Mucosa of descending colon (tissue), 3 donors: ENCODE results near the gene FLT1. TPM values are rescaled to one million over a fixed set of nuclear protein-coding genes. Genes with fewer than 3 reads are reported as not detected.

Experiments
- ATAC-seq: fragments of 200-7000 bp; cut with Tn5 transposase; one replicate; pipeline ENCODE4 v1.9.1; 2020; ENCODE audit warnings: mild to moderate bottlenecking, moderate library complexity
- DNase-seq, 3 donors: peaks; one replicate each; pipeline ENCODE4 v3.0.0-alpha.2; 2020
- H3K36me3 ChIP-seq: fragments of 200-600 bp; one replicate; pipeline ENCODE4 v1.8.0; 2021; ENCODE audit warnings: low read depth, mild to moderate bottlenecking
- H3K4me1 ChIP-seq: fragments of 200-600 bp; one replicate; pipeline ENCODE4 v1.8.0; 2021; ENCODE audit warnings: low read depth, mild to moderate bottlenecking
- H3K4me3 ChIP-seq: fragments of 200-600 bp; one replicate; pipeline ENCODE4 v1.8.0; 2021; ENCODE audit warnings: mild to moderate bottlenecking
- H3K9me3 ChIP-seq: fragments of 200-600 bp; one replicate; pipeline ENCODE4 v1.8.0; 2021; ENCODE audit warnings: mild to moderate bottlenecking
- intact Hi-C, 2 donors: fragments of 100-400 bp; cut with DNase I in 1 of 2; cut with micrococcal nuclease in 1 of 2; formaldehyde crosslinking; loops; one replicate each; pipeline versions ENCODE4 v1.11.0 to v1.11.1; 2022; cut with DNase I, micrococcal nuclease
- total RNA-seq, 3 donors: library from RNA; stranded (reverse); fragmentation: NEBNext Ultra II Directional in 2 of 3; extraction: Animal tissue kit (Norgen Biotek cat#: 25700) in 2 of 3; gene quantifications; one replicate each; pipeline versions ENCODE4 v1.2.1 to v1.2.4, GENCODE V29; 2021 to 2023
- TF ChIP-seq, protein P1 (sequence below): fragments of 200-600 bp; IDR thresholded peaks from one replicate; pipeline ENCODE4 v1.8.0; 2022; ENCODE audit warnings: antibody characterized with exemption, mild to moderate bottlenecking
- donor health status: DM: no; HTN: no; CAD: no; lungs with moderate emphysema.
- donor health status: DM: no; HTN: no; CAD: no.
- donor health status: DM: no; HTN: yes; CAD: no.

FLT1 gene
- total RNA-seq, 3 donors from 2014 or later, result 3.8 to 9.2 (median 4.0) TPM

DNA sequence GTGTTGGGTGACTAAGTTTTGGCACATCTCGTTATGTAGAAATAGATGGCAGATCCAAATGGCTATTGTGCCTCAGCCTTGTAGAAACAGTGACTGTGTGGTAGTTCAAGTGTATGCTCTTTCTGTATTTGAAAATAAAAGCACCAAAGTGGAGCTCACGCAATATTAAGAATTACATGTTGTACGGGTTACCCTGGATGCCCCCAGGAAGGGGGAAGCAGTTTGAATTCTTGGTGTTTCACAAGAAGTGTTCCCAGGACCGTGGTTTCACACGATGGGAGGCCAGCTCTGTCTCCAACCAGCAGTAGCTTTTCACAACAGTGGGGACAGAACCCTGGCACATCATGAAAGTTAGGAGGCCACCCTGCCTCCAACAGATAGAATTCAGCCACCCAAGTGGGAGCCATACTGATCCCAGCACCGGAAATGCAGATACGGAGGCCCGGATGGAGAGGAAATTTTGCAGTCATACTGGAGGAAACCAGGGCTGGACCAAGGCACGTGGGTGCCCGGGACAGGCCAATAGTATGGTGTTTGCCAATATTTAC, 8.9 kb downstream of the FLT1 start:
- Histone ChIP-seq H3K4me1 (no peaks in the 10 kb centered on the region), H3K4me3 (no peak overlapping the region), H3K36me3 (no peaks in the 10 kb centered on the region), H3K9me3 (no peaks in the 10 kb centered on the region)
- DNase-seq (no peak), ATAC-seq (no peak)
- TF ChIP-seq, protein P1, sequence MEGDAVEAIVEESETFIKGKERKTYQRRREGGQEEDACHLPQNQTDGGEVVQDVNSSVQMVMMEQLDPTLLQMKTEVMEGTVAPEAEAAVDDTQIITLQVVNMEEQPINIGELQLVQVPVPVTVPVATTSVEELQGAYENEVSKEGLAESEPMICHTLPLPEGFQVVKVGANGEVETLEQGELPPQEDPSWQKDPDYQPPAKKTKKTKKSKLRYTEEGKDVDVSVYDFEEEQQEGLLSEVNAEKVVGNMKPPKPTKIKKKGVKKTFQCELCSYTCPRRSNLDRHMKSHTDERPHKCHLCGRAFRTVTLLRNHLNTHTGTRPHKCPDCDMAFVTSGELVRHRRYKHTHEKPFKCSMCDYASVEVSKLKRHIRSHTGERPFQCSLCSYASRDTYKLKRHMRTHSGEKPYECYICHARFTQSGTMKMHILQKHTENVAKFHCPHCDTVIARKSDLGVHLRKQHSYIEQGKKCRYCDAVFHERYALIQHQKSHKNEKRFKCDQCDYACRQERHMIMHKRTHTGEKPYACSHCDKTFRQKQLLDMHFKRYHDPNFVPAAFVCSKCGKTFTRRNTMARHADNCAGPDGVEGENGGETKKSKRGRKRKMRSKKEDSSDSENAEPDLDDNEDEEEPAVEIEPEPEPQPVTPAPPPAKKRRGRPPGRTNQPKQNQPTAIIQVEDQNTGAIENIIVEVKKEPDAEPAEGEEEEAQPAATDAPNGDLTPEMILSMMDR, result no peak
- intact Hi-C loops, result no loop called here

DNA sequence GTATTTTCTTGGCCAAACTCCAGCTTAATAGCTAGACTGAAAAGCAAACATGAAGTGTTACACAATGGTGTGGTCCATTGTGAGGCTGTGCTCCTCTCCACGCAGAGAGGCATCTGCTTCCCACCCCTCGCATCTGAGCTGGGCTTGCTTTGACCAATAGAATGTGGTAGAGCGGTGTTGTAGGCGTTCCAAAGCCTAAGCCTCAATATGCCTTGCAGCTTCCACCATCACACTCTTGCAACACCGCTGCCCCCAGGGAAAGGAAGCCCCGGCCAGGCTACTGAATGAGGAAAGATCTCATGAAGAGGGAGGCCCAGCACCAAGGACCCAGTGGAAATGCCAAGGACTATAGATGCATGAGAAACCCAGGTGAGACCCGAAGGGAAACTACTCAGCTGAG, 9.4 kb downstream of the FLT1 start:
- intact Hi-C loops, result no loop called here
- ATAC-seq, result no peak

DNA sequence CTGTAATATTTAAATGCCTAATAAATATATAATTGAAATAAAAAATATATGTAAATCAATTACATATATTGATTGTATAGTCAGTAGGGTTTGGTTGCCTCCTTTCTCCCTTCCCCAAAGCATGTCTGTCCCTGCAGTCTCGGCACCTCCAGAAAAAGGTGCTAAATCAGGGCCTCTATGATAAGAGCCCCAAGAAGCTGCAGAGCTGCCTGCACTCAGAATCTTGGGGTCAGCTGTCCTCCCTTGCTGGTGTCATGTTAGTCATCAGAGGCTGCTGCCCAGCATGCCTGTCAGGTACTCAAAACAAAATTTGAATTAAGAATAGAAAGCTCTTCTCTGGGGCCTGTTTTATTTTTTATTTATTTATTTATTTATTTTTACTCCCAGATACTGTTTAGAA, 9.8 kb downstream of the FLT1 start:
- DNase-seq (no peak), ATAC-seq (no peak)
- intact Hi-C loops, result no loop called here
- Histone ChIP-seq H3K4me1 (no peaks in the 10 kb centered on the region), H3K9me3 (no peaks in the 10 kb centered on the region), H3K36me3 (no peaks in the 10 kb centered on the region), H3K4me3 (no peak overlapping the region)
- TF ChIP-seq, protein P1, result no peak

More for the DNA sequence above, 9.4 kb downstream of the FLT1 start:
- Histone ChIP-seq H3K4me3 (no peak overlapping the region), H3K36me3 (no peaks in the 10 kb centered on the region), H3K9me3 (no peaks in the 10 kb centered on the region), H3K4me1 (no peaks in the 10 kb centered on the region)
- TF ChIP-seq, protein P1, result no peak
- no peak for DNase-seq

DNA sequence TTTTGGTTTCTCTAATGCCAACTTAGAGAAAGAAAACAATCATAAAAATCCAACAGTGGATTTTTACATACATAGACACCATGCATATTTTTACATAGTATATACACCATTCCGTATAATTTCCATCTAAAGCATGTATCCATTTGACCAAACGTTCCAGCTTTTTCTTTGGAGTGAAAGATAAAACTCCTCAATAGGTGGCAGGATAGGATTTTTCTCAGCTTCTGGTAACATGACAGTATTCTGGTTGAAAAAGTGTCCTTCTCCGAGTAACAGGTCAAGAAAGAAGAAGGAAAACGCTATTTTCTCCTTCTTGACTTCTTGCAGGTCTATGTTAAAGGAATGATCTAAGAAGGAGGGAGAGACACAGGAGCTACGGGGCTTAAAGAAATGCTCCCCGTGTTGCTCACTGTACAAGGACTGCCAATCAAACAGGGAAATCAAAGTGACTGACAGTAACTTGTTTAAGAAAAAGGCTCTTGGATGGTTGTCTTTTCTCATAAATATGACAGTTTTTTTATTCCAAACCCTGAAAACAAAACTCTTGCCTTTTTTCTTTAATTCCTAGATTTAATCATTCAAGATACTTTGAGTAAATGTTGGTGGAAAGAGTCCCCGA, 11.5 kb downstream of the FLT1 start:
- intact Hi-C loops, result no loop called here
- no peak for DNase-seq
- TF ChIP-seq, protein P1, result no peak

DNA sequence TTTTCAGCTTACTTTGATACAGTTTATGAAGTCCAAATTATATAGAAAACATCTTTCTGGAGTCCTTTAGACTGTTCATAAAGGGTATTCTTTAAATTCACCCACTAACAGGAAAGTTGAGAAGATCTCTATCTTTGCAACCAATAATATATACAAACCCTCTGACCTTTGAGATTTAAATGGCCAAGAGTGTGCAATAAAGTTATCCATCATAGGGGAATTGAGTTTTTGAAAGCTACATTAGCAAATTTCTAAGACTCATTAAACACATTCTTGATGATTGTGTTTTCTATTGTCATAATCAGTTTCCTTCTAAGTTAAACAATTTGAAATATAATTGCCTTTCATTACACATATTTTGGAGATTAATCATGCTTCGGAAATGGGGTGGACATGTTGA, 15.9 kb downstream of the FLT1 start:
- Histone ChIP-seq H3K36me3 (no peaks in the 10 kb centered on the region), H3K4me3 (no peak overlapping the region), H3K9me3 (no peaks in the 10 kb centered on the region), H3K4me1 (no peaks in the 10 kb centered on the region)
- DNase-seq (no peak), ATAC-seq (no peak)
- intact Hi-C loops, result no loop called here
- TF ChIP-seq, protein P1, result no peak

More for the DNA sequence above, 11.5 kb downstream of the FLT1 start:
- Histone ChIP-seq H3K9me3 (no peaks in the 10 kb centered on the region), H3K4me3 (no peak overlapping the region), H3K36me3 (no peaks in the 10 kb centered on the region), H3K4me1 (no peaks in the 10 kb centered on the region)
- ATAC-seq, result no peak
